Choroid plexus epithelial cell (primary cell): ENCODE measurements around the gene ANKRD40.

Experiments
- DNase-seq: peaks from one replicate; pipeline ENCODE4 v3.0.0-alpha.2; 2010; ENCODE audit warnings: low read depth
- H3K4me3 ChIP-seq: 2 replicates; pipeline ENCODE4 v1.5.1; 2011; ENCODE audit warnings: low read depth, mild to moderate bottlenecking, control low read depth, low read length, moderate library complexity
- CTCF ChIP-seq: conservative IDR thresholded peaks from 2 replicates; pipeline ENCODE4 v1.5.1; 2011; ENCODE audit warnings: low read depth, mild to moderate bottlenecking, control low read depth, inconsistent platforms, low read length, moderate library complexity

The ANKRD40 gene

DNA sequence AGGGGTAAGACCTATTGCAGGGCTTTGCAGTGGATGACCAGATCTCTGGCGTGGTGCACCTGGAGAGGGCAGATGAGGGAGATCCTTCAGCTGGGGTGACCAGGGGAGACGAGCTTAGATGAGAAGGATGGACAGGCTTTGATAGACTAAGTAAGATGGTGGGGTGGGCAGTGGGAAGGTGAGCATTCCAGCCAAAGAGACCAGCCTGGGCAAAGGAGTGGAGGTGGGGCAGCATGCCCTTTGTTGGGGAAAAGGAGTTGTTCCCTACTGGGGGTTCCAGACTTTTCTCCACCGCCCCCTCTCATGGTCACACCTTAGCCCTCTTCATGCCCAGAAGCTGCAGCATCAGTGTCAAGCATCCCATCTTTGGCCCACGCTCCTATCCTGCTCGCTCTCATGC, 27.6 kb downstream of the ANKRD40 start:
- no peak for DNase-seq
- H3K4me3 ChIP-seq = no peak overlapping the region
- TF ChIP-seq CTCF = no peak

- TF ChIP-seq CTCF = no peak
- no peak for DNase-seq
- no peak overlapping the region for H3K4me3 ChIP-seq
These were observed 28.6 kb downstream of the ANKRD40 start for GRCh38 chr17:50679008-50679544.

DNA sequence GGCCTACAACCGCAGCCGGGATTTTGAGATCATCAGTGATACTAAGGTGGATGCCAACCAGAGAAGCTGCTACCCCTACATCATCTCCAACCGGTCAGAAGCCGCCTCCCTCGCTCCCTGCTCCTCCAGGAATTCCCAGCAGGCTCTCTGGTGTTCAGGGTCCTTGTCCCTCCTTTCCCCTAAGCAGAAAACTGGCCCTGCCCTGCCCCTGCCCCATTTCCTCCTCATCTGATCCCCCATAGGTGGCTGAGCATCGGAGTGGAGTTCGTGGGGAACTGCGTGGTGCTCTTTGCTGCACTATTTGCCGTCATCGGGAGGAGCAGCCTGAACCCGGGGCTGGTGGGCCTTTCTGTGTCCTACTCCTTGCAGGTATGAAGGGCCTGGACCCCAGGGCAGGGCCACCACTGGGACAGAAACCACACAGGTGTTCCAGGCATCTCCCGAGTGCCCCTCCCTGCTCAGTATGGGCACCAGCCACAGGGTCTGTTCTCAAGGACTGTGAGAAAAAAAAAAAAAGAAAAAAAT, 29.8 kb downstream of the ANKRD40 start:
- no peak for TF ChIP-seq CTCF
- H3K4me3 ChIP-seq = no peak overlapping the region

GRCh38 chr17:50676065-50676975, 31.4 kb downstream of the ANKRD40 start:
- no peak for TF ChIP-seq CTCF
- no peak for DNase-seq
- H3K4me3 ChIP-seq = no peak overlapping the region

More for the DNA sequence above, 29.8 kb downstream of the ANKRD40 start:
- no peak for DNase-seq

DNA sequence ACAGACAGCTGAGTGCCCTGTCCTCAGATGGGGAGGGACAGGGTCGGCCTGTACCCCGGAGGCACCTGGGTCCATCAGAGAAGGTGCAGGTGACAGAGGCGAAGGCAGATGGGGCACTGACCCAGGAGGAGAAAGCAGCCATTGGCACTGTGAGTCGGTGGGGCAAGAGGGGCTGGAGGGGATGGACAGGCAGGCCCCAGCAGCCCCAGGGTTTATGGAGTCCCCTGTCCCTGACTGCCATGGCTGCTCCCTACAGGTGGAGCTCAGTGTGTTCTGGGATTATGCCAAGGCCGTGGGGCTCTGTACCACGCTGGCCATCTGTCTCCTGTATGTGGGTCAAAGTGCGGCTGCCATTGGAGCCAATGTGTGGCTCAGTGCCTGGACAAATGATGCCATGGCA, 32.1 kb downstream of the ANKRD40 start:
- no peak for TF ChIP-seq CTCF
- no peak for DNase-seq
- no peak overlapping the region for H3K4me3 ChIP-seq

GRCh38 chr17:50675190-50675589, 32.5 kb downstream of the ANKRD40 start:
- TF ChIP-seq CTCF = no peak
- DNase-seq = no peak
- no peak overlapping the region for H3K4me3 ChIP-seq
